Retinal pigment epithelial cell (primary cell): ENCODE data around the gene IPO13.

ENCODE experiments used
- DNase-seq: peaks from one replicate; pipeline ENCODE4 v3.0.0-alpha.2; 2010; ENCODE audit warnings: low read depth
- H3K4me3 ChIP-seq: 2 replicates; pipeline ENCODE4 v1.5.1; 2011; ENCODE audit warnings: mild to moderate bottlenecking, low read length, control low read depth, moderate library complexity
- CTCF ChIP-seq: conservative IDR thresholded peaks from 2 replicates; pipeline ENCODE4 v1.5.1; 2011; ENCODE audit warnings: low read depth, low read length, control low read depth, inconsistent platforms

Gene IPO13

GRCh38 chr1:44012941-44013609 is 66.3 kb downstream of the IPO13 start:
- TF ChIP-seq CTCF, result no peak

GRCh38 chr1:44013949-44014348 is 67.2 kb downstream of the IPO13 start:
- DNase-seq, result no peak
- TF ChIP-seq CTCF, result no peak
- H3K4me3 ChIP-seq, result no peak overlapping the region

More at GRCh38 chr1:44012941-44013609, 66.3 kb downstream of the IPO13 start:
- peak; percentile 54 for DNase-seq
- H3K4me3 ChIP-seq, result no peak overlapping the region

- TF ChIP-seq CTCF, result no peak
- DNase-seq, result no peak
- H3K4me3 ChIP-seq, result no peak overlapping the region
These were observed 67.8 kb downstream of the IPO13 start for GRCh38 chr1:44014365-44015104.

- no peak for DNase-seq
- no peak for TF ChIP-seq CTCF
- H3K4me3 ChIP-seq, result no peak overlapping the region
These were observed 68.5 kb downstream of the IPO13 start for GRCh38 chr1:44015206-44015605.

- no peak overlapping the region for H3K4me3 ChIP-seq
- TF ChIP-seq CTCF, result no peak
- DNase-seq, result no peak
These were observed 69.5 kb downstream of the IPO13 start for GRCh38 chr1:44016041-44016889.

- no peak overlapping the region for H3K4me3 ChIP-seq
- TF ChIP-seq CTCF, result no peak
- DNase-seq, result no peak
These were observed 70.2 kb downstream of the IPO13 start for GRCh38 chr1:44016890-44017400.
